KG1 (cell line): ENCODE measurements around the gene ZNF460.
A peak's percentile ranks its signal among the peaks of the same experiment; 100 is the strongest.

Source experiments
- DNase-seq: peaks from one replicate; lab custom pipeline; 2025; lab: John Stamatoyannopoulos, UW

ZNF460 gene

DNA sequence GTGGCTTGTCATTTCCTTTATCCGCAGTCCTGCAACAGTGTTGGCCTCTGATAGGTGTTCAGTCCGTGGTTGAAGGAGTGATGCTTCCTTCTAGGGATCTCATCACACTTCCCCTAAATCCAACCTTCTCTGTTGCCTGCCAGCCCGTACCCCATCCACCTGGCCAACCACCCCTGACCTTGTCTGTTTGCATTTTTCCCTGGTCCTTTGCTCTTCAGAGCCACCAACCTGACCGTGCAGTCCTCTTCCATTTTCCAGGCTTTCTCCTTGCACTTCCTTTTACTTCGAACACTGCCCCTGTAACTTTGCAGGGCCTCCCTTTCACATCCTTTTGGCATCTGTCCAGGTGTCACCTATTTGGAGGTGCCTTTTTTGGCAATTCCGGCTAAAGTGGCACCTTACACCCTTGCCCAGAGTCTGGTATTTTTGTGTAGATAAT, 696 bp downstream of the ZNF460 start:
- DNase-seq, result no peak

DNA sequence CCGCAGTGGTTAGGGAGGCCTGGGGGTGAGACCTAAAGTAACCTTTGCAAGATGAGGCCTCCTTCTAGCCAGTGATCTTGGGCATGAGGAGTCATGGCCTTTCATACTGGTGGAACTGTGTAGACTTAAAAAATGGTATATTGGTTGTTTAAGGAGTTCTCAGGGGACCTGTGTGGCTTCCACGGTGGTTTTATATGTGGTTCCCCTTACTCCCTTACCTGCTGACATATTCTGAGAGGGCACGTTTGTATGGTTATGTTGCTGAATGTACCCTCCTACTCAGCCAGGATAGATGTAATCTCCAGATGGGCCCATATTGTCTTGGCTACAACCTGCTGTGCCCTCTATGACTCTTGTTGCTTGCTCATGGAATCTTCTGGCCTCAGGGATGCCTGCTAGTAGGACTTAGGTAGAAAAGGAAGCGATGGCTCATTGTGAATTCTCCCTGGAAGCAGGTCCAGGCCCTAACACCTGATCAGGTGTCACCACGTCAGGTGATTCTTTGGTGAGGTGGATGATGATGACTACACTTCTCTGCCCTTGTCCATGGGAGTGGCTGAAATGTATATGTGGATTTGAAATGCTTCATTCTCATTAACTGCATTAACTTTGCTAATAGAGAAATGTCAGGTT, 1.8 kb downstream of the ZNF460 start:
- DNase-seq, result no peak

DNA sequence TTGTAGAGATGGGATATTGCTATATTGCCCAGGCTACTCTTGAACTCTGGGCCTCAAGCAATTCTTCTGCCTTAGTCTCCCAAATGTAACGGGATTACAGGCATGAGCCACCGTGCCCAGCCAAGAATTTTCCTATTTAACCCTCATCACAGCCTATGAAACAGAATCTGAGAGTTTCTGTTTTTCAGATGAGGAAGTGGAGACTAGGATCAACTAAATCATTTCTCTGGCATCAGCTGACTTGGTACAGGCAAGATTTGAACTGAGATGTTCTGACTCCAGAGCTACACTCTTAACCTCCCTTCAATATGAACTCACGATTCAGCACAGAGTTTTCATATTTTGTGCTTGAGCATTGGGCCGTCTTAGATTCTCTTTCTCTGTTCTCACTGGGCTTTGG, 8.1 kb downstream of the ZNF460 start:
- no peak for DNase-seq

GRCh38 chr19:57290970-57291369, 10.7 kb downstream of the ZNF460 start:
- DNase-seq, result no peak

DNA sequence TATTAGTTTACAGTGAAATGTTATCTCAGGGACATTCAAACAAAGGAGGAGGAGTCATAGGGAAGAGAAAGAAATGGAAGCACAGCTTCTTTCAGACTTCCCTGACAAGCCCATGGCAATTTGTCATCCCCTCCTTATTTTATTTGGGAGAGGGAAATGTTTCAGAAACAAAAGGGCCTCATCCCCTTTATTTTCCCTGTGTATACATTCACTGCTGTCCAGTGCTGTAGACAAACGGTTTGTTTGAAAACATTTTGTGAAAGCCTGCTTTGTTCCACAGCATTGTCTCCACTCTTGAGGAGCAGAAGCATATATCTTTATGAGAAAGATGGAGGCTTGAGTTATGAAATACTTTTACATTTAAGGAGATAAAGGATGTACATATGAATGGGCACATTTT, 12.3 kb downstream of the ZNF460 start:
- DNase-seq, result no peak

DNA sequence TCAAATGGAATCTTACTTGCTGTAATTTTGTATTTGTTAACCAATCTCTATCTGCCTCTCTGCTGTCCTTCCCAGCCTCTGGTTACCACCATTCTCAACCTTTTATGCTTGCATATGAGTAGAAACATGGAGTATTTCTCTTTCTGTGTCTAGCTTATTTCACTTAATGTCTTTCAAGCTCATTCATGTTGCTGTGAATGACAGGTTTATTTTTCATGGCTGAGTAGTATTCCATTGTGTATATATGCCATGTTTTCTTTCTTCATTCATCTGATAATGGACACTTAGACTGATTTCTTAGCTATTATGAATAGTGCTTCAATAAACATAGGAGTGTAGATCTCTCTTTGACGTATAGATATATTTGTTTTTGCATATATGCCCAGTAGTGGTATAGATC, 13.4 kb downstream of the ZNF460 start:
- no peak for DNase-seq

DNA sequence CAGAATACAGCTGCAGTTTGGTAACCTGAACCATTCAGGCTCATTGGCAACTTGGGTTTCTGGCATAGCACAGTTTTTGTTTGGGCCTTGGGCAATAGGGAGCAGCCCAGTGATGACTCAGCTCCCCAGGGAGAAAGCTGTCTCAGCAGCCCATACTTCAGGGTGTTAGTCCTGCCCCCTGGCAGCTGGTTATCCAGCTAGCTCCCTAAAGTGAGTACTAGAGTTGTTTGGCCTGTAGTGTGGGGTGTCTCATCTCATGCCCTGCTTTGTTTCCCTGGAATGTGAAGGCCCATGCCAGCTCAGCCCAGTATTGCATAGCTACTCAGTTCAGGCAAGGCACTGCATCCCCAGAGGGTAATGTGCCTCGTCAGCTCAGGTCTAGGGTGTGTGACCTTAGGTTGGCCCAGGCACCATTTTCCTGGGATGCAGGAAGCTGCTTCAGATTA, 21.8 kb downstream of the ZNF460 start:
- DNase-seq, result no peak

GRCh38 chr19:57302727-57303401, 22.6 kb downstream of the ZNF460 start:
- no peak for DNase-seq

DNA sequence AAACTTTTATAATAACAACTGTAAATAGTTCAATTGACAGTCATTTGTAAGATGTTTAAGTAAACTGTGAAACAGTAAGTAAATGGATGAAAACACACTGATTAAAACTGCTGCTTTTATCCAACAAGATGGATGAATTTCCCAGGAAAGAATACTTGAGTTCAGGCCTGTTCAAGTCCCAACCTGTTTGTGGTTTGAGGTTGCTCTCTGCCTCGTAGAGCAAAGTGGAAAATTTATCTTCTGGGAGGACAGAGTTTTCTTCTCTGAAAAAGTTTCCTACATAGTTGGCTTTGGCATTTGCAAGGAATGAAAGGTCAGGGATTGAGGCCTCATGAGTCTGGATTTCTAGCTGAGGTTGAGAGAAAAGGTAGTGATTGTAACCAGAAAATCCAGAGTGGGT, 24.8 kb downstream of the ZNF460 start:
- DNase-seq, result no peak

DNA sequence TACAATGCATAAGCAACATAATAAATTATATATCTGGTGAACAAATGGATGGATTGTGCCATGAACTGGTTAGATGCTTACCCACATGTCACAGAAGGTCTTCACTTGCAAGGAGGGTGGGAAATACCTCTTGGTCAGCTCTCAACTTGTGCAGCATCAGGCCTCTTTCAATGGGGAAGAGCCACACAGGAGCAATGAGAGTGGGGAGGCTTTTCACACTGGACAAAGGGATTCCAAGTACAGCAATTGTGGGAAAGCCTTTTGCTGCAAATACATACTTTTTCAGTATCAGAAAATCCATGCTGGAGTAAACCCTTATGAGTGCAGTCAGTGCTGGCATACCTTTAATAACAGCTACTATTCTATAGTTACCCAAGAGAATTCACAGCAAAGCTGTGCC, 28.2 kb downstream of the ZNF460 start:
- no peak for DNase-seq

DNA sequence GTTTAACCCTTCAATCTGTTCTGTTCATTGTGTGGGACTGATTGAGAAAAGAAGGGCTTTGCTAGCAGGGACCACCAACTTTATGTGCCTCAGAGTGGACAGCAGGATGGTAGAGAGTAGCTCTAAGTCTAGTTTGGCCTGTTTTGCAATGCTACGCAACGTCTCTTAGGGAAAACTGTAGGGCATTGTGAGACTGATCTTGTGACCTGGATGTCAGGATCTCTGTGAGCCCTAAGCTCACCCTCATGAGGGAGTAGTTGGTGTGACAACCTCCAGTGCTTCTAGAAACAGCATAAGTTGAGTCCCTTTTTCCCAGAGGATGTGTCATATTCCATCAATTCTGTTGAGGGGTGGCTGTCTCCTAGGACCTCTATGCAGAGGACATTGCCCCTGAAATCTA, 30.5 kb downstream of the ZNF460 start:
- no peak for DNase-seq

GRCh38 chr19:57314146-57314545, 33.9 kb downstream of the ZNF460 start:
- no peak for DNase-seq

DNA sequence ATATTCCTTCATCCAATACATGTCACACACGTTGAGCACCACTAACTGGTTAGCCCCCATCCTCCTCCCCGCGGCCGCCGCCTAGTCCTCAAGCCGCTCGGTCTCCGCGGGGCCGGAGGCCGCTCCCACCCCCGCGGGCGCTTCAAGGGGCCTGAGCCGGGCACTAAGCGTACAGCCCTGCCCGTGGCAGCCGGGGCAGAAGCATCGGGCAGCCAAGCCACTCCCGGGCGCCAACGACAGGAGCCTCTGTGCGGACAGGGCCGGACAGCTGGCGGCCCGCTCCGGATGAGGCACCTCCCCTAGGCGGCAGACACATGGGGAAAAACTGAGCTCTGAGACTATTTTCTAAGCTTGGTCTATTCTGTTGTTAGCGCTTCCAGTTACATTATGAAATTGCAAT, 37.2 kb downstream of the ZNF460 start:
- DNase-seq, result no peak

DNA sequence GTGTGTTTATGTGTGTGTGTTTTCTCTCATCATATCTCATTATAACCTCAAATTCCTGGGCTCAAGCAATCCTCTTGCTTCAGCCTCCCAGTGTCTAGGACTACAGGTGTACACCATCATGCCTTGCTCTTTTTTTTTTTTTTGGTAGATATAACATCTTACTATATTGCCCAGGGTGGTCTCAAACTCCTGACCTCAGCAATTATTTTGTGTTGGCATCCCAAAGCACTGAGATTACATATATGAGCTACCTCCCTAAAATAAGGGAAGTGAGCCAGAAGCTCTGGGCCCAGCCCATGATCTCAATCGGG, 39.5 kb downstream of the ZNF460 start:
- no peak for DNase-seq

DNA sequence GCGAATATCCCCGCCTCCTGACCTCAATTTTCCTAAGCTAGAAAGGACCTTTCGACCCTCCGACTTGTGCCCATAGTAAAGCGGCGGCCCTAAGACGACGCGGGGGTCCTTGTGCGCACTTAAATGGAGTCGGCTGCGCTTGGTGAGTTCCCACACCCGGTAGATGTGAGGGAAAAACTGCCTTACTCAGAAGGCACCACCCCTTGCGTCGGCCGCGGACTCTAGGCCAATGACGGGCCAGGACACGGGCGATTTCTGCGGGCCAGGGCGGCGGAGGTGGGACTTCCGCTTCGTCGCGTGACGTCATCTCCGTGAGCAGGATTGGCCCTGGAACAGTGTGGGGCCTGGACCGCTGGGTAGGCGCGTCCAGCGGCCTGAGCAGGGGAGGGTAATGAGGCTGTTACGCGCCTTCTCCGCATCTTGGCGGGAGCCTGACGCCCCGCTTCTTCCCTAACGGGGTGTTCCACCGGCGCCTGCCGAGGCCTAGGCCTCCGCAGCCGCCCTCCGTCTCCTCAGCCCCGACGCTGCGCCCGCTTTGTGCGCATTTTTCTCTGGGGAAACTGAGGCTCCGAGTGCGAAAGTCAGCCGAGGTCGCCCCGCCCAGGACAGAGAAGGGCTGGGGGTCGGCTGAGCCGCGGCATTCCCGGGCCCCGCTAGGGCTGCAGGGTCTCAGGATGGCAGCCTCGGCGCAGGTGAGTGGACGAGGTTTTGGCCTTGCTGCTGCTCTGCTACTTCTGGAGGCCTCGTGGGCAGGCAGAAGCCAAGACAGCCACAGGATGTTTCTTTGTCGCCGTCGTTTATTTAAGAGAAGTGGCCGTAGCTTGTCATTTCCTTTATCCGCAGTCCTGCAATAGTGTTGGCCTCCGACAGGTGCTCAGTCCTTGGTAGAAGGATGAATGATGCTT, 40.1 kb downstream of the ZNF460 start, which contains the start of gene ZNF543:
Gene ZNF543 (plus strand): TSS at position 293 of the 905 bp plus-strand sequence. CDS start 382 bp downstream, at position 675.
- DNase-seq, result peak; percentile 94

DNA sequence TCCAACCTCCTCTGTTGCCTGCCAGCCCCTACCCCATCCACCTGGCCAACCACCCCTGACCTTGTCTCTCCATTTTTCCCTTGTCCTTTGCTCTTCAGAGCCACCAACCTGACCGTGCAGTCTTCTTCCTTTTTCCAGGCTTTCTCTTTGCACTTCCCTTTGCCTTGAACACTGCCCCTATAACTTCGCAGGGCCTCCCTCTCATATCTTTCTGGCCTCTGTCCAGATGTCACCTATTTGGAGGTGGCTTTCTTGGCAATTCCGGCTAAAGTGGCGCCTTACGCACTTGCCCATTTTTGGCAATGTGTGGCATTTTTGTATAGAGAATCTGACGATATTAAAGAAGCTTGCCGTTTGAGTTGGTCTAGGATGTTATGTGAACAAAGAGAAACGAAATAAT, 40.8 kb downstream of the ZNF460 start:
- no peak for DNase-seq

GRCh38 chr19:57321751-57322150, 41.5 kb downstream of the ZNF460 start:
- no peak for DNase-seq

GRCh38 chr19:57324992-57325391, 44.7 kb downstream of the ZNF460 start:
- DNase-seq, result no peak

DNA sequence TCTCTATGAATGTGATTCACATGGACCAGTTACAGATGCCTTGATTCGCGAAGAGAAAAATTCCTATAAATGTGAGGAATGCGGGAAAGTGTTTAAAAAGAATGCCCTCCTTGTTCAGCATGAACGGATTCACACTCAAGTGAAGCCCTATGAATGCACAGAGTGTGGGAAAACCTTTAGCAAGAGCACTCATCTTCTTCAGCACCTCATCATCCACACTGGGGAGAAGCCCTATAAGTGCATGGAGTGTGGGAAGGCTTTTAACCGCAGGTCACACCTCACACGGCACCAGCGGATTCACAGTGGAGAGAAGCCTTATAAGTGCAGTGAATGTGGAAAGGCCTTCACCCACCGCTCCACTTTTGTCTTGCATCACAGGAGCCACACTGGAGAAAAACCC, 47.7 kb downstream of the ZNF460 start:
- no peak for DNase-seq

- no peak for DNase-seq
These were observed 53.9 kb downstream of the ZNF460 start for GRCh38 chr19:57334191-57334590.

DNA sequence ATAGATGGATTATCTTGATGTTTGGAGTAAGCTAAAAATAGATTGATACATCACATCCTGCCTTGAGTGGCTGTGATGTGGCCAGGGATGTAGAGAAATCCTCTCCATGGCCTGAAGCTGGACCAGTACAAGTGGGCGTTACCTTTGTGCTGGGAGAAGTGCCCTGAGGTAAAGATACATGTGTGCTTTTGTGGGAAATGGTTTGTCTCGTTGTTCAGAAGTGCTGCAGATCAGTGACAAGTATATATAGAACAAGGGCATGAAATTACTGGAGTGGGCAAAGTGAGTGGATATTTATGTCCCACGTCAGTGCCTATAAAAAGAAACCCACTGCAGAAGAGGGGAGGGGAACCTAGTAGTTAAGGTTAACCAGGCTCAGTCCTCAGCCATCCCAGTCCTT, 58.6 kb downstream of the ZNF460 start:
- no peak for DNase-seq

DNA sequence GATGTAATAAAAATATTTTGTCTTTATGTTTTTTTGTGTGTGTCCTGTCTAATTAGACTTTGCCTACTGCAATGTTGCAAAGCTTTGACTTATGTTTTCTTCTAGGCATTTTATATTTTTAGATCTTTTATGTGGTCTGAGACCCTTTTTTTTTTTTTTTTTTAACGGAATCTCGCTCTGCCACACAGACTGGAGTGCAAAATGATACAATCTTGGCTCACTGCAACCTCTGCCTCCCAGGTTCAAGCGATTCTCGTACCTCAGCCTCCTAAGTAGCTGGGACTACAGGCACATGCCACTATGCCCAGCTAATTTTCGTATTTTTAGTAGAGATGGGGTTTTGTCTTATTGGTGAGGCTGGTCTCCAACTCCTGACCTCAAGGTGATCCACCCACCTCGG, 62.3 kb downstream of the ZNF460 start:
- no peak for DNase-seq
